Diencephalon (tissue), 1 donor: ENCODE results near the gene LRRK2. TPM values are rescaled to one million over a fixed set of nuclear protein-coding genes. Genes with fewer than 3 reads are reported as not detected.

Source experiments
- total RNA-seq: library from RNA; depleted of rRNA; stranded (reverse); fragments of >200 nt; gene quantifications from one replicate; pipeline ENCODE4 v1.2.3, GENCODE V29; 2014

LRRK2 gene
- total RNA-seq: 14.3 TPM

DNA sequence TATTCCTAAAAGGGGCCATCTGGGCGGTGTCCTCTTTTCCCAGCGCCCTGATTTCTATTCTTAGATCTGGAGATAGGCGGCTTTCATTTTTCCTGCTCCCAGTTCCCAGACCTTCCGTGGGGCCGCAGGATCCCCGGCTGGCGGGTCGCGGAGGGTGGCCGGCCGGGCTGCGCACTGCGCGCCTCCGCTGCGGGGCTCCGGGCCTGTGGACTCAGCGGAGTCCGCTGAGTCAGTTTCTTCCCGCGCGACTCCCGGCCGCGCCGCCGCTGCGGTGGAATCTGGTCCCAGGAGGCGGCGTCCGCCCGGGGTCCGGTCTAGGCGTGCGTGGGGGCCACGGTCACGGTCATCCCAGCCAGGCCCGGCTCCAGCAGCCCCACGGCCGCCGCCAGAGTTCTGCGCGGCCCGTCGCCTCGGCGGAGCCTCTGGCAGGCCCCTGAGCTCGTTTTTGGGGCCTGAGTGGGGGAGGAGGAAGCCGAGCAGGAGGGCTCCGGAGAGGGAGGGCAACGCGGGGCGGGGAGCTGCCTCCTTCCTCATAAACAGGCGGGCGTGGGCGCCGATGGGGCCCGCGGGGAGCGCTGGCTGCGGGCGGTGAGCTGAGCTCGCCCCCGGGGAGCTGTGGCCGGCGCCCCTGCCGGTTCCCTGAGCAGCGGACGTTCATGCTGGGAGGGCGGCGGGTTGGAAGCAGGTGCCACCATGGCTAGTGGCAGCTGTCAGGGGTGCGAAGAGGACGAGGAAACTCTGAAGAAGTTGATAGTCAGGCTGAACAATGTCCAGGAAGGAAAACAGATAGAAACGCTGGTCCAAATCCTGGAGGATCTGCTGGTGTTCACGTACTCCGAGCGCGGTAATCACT is at the start of gene LRRK2:
TSS of gene LRRK2 (plus strand) at position 559 of the 853 bp plus-strand sequence. CDS start at position 694, 135 bp downstream.

Other genes starting within 250 kb of the LRRK2 start
- 127 TPM for gene SLC2A13, start 118.9 kb upstream of the LRRK2 start, total RNA-seq